NK-92 treated with Interleukin-12 subunit alpha and Interleukin-12 subunit beta, amount 100 ng/mL, for 24 hours (cell line): Measurements from ENCODE around the gene TDP2.
"Not testable (repeated sequence)": the region's sequence is repeated elsewhere in the genome, so short reads cannot be mapped to it uniquely, and the experiment has no call there.

ENCODE experiments used
- DNase-seq: peaks from one replicate; lab custom pipeline; 2025; lab: John Stamatoyannopoulos, UW

Gene TDP2

GRCh38 chr6:24648276-24648675 is 18.4 kb downstream of the TDP2 start:
- no peak for DNase-seq

- no peak for DNase-seq
These were observed 19.9 kb downstream of the TDP2 start for GRCh38 chr6:24646771-24647170.

GRCh38 chr6:24644377-24644776 is 22.3 kb downstream of the TDP2 start:
- DNase-seq: no peak

- DNase-seq: no peak
These were observed 22.8 kb downstream of the TDP2 start for GRCh38 chr6:24643920-24644319.

GRCh38 chr6:24642061-24642460 is 24.6 kb downstream of the TDP2 start:
- no peak for DNase-seq

GRCh38 chr6:24640631-24641030 is 26.1 kb downstream of the TDP2 start:
- DNase-seq: not testable (repeated sequence)

- no peak for DNase-seq
These were observed 26.5 kb downstream of the TDP2 start for GRCh38 chr6:24640166-24640565.

GRCh38 chr6:24636681-24637080 is 30.0 kb downstream of the TDP2 start:
- DNase-seq: no peak

- no peak for DNase-seq
These were observed 34.1 kb downstream of the TDP2 start for GRCh38 chr6:24632573-24632972.

GRCh38 chr6:24631671-24632070 is 35.0 kb downstream of the TDP2 start:
- DNase-seq: no peak

- DNase-seq: no peak
These were observed 35.7 kb downstream of the TDP2 start for GRCh38 chr6:24630856-24631505.

- DNase-seq: no peak
These were observed 44.9 kb downstream of the TDP2 start for GRCh38 chr6:24621626-24622289.

GRCh38 chr6:24620637-24621036 is 46.1 kb downstream of the TDP2 start:
- no peak for DNase-seq

- no peak for DNase-seq
These were observed 47.0 kb downstream of the TDP2 start for GRCh38 chr6:24619661-24620060.

- no peak for DNase-seq
These were observed 52.1 kb downstream of the TDP2 start for GRCh38 chr6:24614648-24615047.

- DNase-seq: no peak
These were observed 52.7 kb downstream of the TDP2 start for GRCh38 chr6:24614043-24614420.

- no peak for DNase-seq
These were observed 53.2 kb downstream of the TDP2 start for GRCh38 chr6:24613361-24614042.

- DNase-seq: no peak
These were observed 56.0 kb downstream of the TDP2 start for GRCh38 chr6:24610672-24611071.

GRCh38 chr6:24607310-24608105 is 59.2 kb downstream of the TDP2 start:
- no peak for DNase-seq

GRCh38 chr6:24606200-24606930 is 60.3 kb downstream of the TDP2 start:
- no peak for DNase-seq

GRCh38 chr6:24603241-24603640 is 63.5 kb downstream of the TDP2 start:
- no peak for DNase-seq

- no peak for DNase-seq
These were observed 65.8 kb downstream of the TDP2 start for GRCh38 chr6:24600903-24601302.
